ENCODE measurements around the gene MTMR1. TPM values are rescaled to one million over a fixed set of nuclear protein-coding genes. Genes with fewer than 3 reads are reported as not detected.

Gene MTMR1
- total RNA-seq, 2 donors from 2014 or later = 19.0 to 21.3 TPM

- no peak for DNase-seq
- no peak for TF ChIP-seq CTCF (IDR thresholded peaks at IDR 0.05)
- no peak overlapping the region for H3K27ac ChIP-seq
- intact Hi-C loops (cut with DNase I) = no loop called here
- H3K9me3 ChIP-seq = no peaks in the 10 kb centered on the region
- H3K4me3 ChIP-seq = no peak overlapping the region
- no peaks in the 10 kb centered on the region for H3K36me3 ChIP-seq
- no peaks in the 10 kb centered on the region for H3K27me3 ChIP-seq
- H3K9ac ChIP-seq (ENCODE audit: low read depth in 2 of 2, low read length in 2 of 2) = no peak overlapping the region
- H3K4me1 ChIP-seq = no peaks in the 10 kb centered on the region
Measured at GRCh38 chrX:150702966-150703694, 9.9 kb downstream of the MTMR1 start.

GRCh38 chrX:150703695-150703974 is 10.4 kb downstream of the MTMR1 start:
- intact Hi-C loops (cut with DNase I) = no loop called here
- Histone ChIP-seq H3K27me3 (no peaks in the 10 kb centered on the region), H3K27ac (no peak overlapping the region), H3K9me3 (no peaks in the 10 kb centered on the region), H3K36me3 (no peaks in the 10 kb centered on the region), H3K4me3 (no peak overlapping the region), H3K9ac (ENCODE audit: low read depth in 2 of 2, low read length in 2 of 2) (no peak overlapping the region), H3K4me1 (no peaks in the 10 kb centered on the region)
- TF ChIP-seq CTCF (IDR thresholded peaks at IDR 0.05) = no peak
- no peak for DNase-seq

DNA sequence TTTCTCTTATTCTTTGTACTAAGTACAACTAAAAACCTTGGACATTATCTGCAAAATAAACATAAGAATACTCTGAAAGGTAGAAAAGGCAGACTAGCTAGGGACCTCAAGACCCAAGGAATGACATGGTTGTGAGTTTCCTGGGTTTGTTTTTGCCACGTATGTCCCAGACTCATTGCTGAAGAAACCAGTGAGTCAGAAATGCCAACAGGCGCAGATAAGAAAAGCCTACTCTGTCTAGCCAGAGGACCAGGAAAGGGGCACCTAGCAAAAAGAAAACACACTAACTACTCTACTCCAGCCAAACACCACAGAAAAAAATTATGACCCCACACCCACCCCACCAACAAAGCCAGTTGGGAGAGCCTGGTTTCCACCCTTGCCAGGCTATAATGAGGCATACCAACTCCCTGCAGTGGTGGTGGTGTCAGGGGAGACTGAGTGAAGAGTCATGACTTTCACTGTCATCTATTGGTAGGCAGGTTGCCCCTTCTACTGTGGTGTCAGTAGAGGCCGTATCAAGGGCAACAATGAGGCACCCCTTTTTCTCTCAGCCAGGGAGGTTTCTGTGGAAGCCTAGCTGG is 10.9 kb downstream of the MTMR1 start:
- no peak for TF ChIP-seq CTCF (IDR thresholded peaks at IDR 0.05)
- no peaks in the 10 kb centered on the region for H3K9me3 ChIP-seq
- no peak overlapping the region for H3K9ac ChIP-seq (ENCODE audit: low read depth in 2 of 2, low read length in 2 of 2)
- H3K4me1 ChIP-seq = no peaks in the 10 kb centered on the region
- H3K27ac ChIP-seq = no peak overlapping the region
- DNase-seq = no peak
- no peaks in the 10 kb centered on the region for H3K36me3 ChIP-seq
- intact Hi-C loops (cut with DNase I) = no loop called here
- H3K4me3 ChIP-seq = no peak overlapping the region
- H3K27me3 ChIP-seq = no peaks in the 10 kb centered on the region

- no peak for TF ChIP-seq CTCF (IDR thresholded peaks at IDR 0.05)
- Histone ChIP-seq H3K27ac (no peak overlapping the region), H3K4me3 (no peak overlapping the region), H3K9ac (ENCODE audit: low read depth in 2 of 2, low read length in 2 of 2) (no peak overlapping the region), H3K27me3 (no peaks in the 10 kb centered on the region), H3K9me3 (no peaks in the 10 kb centered on the region), H3K36me3 (no peaks in the 10 kb centered on the region), H3K4me1 (no peaks in the 10 kb centered on the region)
- no peak for DNase-seq
- intact Hi-C loops (cut with DNase I) = no loop called here
Measured at GRCh38 chrX:150712619-150713018, 19.4 kb downstream of the MTMR1 start.

DNA sequence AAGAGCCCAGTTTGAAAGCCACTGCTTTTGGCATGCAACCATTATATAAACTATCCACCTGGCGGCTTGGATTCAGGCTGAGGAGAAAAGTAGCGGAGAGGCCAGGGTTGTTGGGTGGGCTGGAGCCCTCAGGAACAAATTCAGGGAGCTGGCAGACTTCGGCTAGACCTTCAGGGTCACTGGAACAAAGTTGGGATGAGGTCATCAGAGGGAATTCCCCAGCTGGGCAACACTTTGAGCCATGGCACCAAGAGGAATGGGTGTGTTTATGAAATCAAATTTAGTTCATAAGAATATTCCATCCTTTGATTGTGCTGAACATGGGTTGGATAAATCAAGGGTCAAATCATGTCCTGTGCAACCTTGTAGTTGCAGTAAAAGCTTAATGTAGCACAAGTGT is 22.0 kb downstream of the MTMR1 start:
- no peaks in the 10 kb centered on the region for H3K36me3 ChIP-seq
- H3K4me1 ChIP-seq = no peaks in the 10 kb centered on the region
- DNase-seq = no peak
- intact Hi-C loops (cut with DNase I) = no loop called here
- TF ChIP-seq CTCF (IDR thresholded peaks at IDR 0.05) = no peak
- no peak overlapping the region for H3K9ac ChIP-seq (ENCODE audit: low read depth in 2 of 2, low read length in 2 of 2)
- H3K4me3 ChIP-seq = no peak overlapping the region
- H3K27ac ChIP-seq = no peak overlapping the region
- H3K27me3 ChIP-seq = no peaks in the 10 kb centered on the region
- H3K9me3 ChIP-seq = no peaks in the 10 kb centered on the region
